HepG2 (cell line): ENCODE results near the gene ARHGAP35. TPM values are rescaled to one million over a fixed set of nuclear protein-coding genes. Genes with fewer than 3 reads are reported as not detected.
A peak's percentile ranks its signal among the peaks of the same experiment; 100 is the strongest.

Experiments
- CHD2 ChIP-seq: IDR thresholded peaks from 2 replicates; pipeline ENCODE4 v1.6.1; 2011; ENCODE audit warnings: low read depth, low read length, improper control_type of control experiment
- HHEX ChIP-seq: IDR thresholded peaks from 2 replicates; pipeline ENCODE4 v1.6.1; 2016; ENCODE audit warnings: control low read depth
- KLF15 ChIP-seq: sonication (generic); formaldehyde crosslinking; IDR thresholded peaks from 2 replicates; pipeline ENCODE4 v1.8.1; 2023; ENCODE audit warnings: borderline replicate concordance, mild to moderate bottlenecking, inconsistent platforms, missing genetic modification reagents, mixed read lengths
- MAZ ChIP-seq, 2 experiments: sonication (generic) in 1 of 2; formaldehyde crosslinking in 1 of 2; IDR thresholded peaks; 2 replicates each; pipeline versions ENCODE4 v1.5.0 to v1.6.1; 2012 to 2020; ENCODE audit warnings: low read depth in 2 of 2, mild to moderate bottlenecking in 2 of 2, borderline replicate concordance in 1 of 2, improper control_type of control experiment in 1 of 2, low read length in 1 of 2, missing genetic modification reagents in 1 of 2, moderate library complexity in 1 of 2
- SNRNP70 ChIP-seq: fragments of 200-400 bp; formaldehyde crosslinking; IDR thresholded peaks from 2 replicates; pipeline ENCODE4 v1.6.1; 2017; ENCODE audit warnings: mild to moderate bottlenecking, low read depth, low read length, moderate library complexity
- SOX13 ChIP-seq, 3 experiments: fragments of 450-650 bp in 1 of 3; sonication (generic) in 1 of 3; formaldehyde crosslinking in 1 of 3; IDR thresholded peaks in 2 of 3; conservative IDR thresholded peaks in 1 of 3; 2 replicates each; pipeline versions ENCODE4 v1.5.0 to v1.6.1; 2016 to 2020; ENCODE audit warnings: antibody characterized with exemption in 1 of 3, mild to moderate bottlenecking in 1 of 3, missing compliant biosample characterization in 1 of 3, missing genetic modification reagents in 1 of 3, moderate library complexity in 1 of 3
- ZNF235 ChIP-seq: sonication (generic); formaldehyde crosslinking; IDR thresholded peaks from 2 replicates; pipeline ENCODE4 v1.8.1; 2023; ENCODE audit warnings: mild to moderate bottlenecking, missing genetic modification reagents, borderline replicate concordance
- ZNF331 ChIP-seq: sonication (generic); formaldehyde crosslinking; IDR thresholded peaks from 2 replicates; pipeline ENCODE4 v1.4.0; 2020; ENCODE audit warnings: missing genetic modification reagents
- ZNF383 ChIP-seq: sonication (generic); formaldehyde crosslinking; IDR thresholded peaks from 2 replicates; pipeline ENCODE4 v1.4.0; 2020; ENCODE audit warnings: missing genetic modification reagents, mild to moderate bottlenecking, borderline replicate concordance
- ZNF776 ChIP-seq: sonication (generic); formaldehyde crosslinking; IDR thresholded peaks from 2 replicates; pipeline ENCODE4 v1.4.0; 2020; ENCODE audit warnings: mild to moderate bottlenecking, missing genetic modification reagents
- polyA plus RNA-seq, 8 experiments: library from polyadenylated mRNA; depleted of rRNA in 3 of 8; stranded (reverse) in 7 of 8; unstranded in 1 of 8; fragments of >200 nt; fragmentation: Illumina TruSeq in 4 of 8; extraction: Trizol in 4 of 8; gene quantifications; 2 replicates each; pipeline versions ENCODE4 v1.2.1 to v1.2.3, GENCODE V29; 2011 to 2016; ENCODE audit warnings: low read depth in 4 of 8, missing spikeins in 1 of 8, mixed read lengths in 1 of 8; ENCODE audit not compliant: insufficient read depth in 1 of 8
- total RNA-seq, 5 experiments: library from RNA; depleted of rRNA; stranded (reverse); fragments of >200 nt; fragmentation: Illumina TruSeq; extraction: Trizol; gene quantifications; 2 replicates each; pipeline ENCODE4 v1.2.3, GENCODE V29; 2016; ENCODE audit warnings: low read depth in 1 of 5
- TF ChIP-seq, protein P1 (sequence below), 2 experiments: sonication (generic) in 1 of 2; formaldehyde crosslinking in 1 of 2; IDR thresholded peaks; 2 replicates each; pipeline versions ENCODE4 v1.4.0 to v1.6.1; 2016 to 2020; ENCODE audit warnings: borderline replicate concordance in 1 of 2, low read depth in 1 of 2, mild to moderate bottlenecking in 1 of 2, missing genetic modification reagents in 1 of 2
- TF ChIP-seq, protein P2 (sequence below): sonication (generic); formaldehyde crosslinking; IDR thresholded peaks from 2 replicates; pipeline ENCODE4 v1.4.0; 2020; ENCODE audit warnings: low read depth, missing genetic modification reagents
- TF ChIP-seq, protein P3 (sequence below): sonication (generic); formaldehyde crosslinking; IDR thresholded peaks from 2 replicates; pipeline ENCODE4 v1.8.0; 2022; ENCODE audit warnings: mild to moderate bottlenecking, missing genetic modification reagents, borderline replicate concordance
- TF ChIP-seq, protein P4 (sequence below): sonication (generic); formaldehyde crosslinking; IDR thresholded peaks from 2 replicates; pipeline ENCODE4 v1.4.0; 2020; ENCODE audit warnings: mild to moderate bottlenecking, missing genetic modification reagents

The ARHGAP35 gene
- total and polyA plus RNA-seq, 2 of the 13 experiments (the other 11 are each of a cell fraction or from before 2014, with no cell fraction given) = 30.1 to 30.2 TPM

DNA sequence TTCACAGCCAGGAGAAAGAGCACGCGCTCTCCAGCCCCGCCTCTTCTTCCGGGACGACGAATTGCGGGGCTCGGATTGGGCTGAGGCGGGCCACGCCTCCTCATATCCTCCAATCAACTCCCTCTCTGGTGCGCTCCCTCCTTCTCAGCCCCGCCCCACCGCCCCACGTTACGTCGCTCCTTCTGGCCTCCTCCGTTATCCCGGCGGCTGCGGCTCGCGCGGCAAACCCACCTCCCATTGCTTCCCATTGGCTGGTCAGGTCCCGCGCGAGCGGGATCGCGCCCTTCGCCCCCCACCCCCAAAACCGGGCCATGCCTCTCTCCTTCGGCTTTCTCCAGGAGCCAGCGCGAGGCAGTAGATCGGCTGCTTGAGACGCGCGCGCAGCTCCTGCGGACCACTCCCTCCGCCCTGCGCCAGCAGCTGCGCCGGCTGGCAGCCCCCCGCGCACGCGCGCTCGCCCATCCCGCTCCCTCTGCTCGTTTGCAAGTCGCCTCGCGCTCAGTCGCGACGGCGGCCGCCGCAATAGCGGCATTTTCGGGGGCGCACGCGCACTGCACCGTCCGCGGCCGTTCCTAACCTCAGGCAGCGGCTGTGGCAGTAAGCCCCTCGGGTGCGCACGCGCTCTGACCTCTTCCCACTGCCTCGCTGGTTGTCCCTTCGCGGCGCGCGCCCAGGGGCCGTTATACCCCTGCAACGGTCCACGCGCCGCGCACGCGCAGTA lies 512 bp upstream of the ARHGAP35 start (continued):
- TF ChIP-seq, protein P1, sequence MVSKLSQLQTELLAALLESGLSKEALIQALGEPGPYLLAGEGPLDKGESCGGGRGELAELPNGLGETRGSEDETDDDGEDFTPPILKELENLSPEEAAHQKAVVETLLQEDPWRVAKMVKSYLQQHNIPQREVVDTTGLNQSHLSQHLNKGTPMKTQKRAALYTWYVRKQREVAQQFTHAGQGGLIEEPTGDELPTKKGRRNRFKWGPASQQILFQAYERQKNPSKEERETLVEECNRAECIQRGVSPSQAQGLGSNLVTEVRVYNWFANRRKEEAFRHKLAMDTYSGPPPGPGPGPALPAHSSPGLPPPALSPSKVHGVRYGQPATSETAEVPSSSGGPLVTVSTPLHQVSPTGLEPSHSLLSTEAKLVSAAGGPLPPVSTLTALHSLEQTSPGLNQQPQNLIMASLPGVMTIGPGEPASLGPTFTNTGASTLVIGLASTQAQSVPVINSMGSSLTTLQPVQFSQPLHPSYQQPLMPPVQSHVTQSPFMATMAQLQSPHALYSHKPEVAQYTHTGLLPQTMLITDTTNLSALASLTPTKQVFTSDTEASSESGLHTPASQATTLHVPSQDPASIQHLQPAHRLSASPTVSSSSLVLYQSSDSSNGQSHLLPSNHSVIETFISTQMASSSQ (IDR thresholded peaks at IDR 0.05; ENCODE audit: low read depth) = no peak
- TF ChIP-seq, protein P1 (CRISPR knock-in tag; IDR thresholded peaks at IDR 0.05; ENCODE audit: borderline replicate concordance) = peak; percentile 81; the same call in 1 of the 2 replicates
- TF ChIP-seq SOX13 (IDR thresholded peaks at IDR 0.05) (no peak), SOX13 (CRISPR knock-in tag; conservative IDR thresholded peaks at IDR 0.05 in 1 of 2, IDR thresholded peaks at IDR 0.05 in 1 of 2) (peak in 1 of 2 experiments; percentile 15; a peak in 1 of 4 replicates), SNRNP70 (no peak), HHEX (no peak), ZNF331 (CRISPR knock-in tag) (0 out of 2 replicates have a peak, but pooled peaks have one; percentile 32), ZNF235 (CRISPR knock-in tag) (peak; percentile 45; the same call in 1 of the 2 replicates), CHD2 (peak; percentile 93), MAZ (IDR thresholded peaks at IDR 0.05; ENCODE audit: borderline replicate concordance, low read depth, low read length) (peak; percentile 92), MAZ (CRISPR knock-in tag; IDR thresholded peaks at IDR 0.05; ENCODE audit: low read depth) (peak; percentile 91; the same call in 1 of the 2 replicates), ZNF383 (CRISPR knock-in tag) (peak; percentile 81; the same call in 1 of the 2 replicates), KLF15 (no peak), ZNF776 (peak; percentile 80; the same call in 1 of the 2 replicates)
- TF ChIP-seq, protein P2, sequence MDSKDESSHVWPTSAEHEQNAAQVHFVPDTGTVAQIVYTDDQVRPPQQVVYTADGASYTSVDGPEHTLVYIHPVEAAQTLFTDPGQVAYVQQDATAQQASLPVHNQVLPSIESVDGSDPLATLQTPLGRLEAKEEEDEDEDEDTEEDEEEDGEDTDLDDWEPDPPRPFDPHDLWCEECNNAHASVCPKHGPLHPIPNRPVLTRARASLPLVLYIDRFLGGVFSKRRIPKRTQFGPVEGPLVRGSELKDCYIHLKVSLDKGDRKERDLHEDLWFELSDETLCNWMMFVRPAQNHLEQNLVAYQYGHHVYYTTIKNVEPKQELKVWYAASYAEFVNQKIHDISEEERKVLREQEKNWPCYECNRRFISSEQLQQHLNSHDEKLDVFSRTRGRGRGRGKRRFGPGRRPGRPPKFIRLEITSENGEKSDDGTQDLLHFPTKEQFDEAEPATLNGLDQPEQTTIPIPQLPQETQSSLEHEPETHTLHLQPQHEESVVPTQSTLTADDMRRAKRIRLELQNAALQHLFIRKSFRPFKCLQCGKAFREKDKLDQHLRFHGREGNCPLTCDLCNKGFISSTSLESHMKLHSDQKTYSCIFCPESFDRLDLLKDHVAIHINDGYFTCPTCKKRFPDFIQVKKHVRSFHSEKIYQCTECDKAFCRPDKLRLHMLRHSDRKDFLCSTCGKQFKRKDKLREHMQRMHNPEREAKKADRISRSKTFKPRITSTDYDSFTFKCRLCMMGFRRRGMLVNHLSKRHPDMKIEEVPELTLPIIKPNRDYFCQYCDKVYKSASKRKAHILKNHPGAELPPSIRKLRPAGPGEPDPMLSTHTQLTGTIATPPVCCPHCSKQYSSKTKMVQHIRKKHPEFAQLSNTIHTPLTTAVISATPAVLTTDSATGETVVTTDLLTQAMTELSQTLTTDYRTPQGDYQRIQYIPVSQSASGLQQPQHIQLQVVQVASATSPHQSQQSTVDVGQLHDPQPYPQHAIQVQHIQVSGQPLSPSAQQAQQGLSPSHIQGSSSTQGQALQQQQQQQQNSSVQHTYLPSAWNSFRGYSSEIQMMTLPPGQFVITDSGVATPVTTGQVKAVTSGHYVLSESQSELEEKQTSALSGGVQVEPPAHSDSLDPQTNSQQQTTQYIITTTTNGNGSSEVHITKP = no peak
- TF ChIP-seq, protein P3, sequence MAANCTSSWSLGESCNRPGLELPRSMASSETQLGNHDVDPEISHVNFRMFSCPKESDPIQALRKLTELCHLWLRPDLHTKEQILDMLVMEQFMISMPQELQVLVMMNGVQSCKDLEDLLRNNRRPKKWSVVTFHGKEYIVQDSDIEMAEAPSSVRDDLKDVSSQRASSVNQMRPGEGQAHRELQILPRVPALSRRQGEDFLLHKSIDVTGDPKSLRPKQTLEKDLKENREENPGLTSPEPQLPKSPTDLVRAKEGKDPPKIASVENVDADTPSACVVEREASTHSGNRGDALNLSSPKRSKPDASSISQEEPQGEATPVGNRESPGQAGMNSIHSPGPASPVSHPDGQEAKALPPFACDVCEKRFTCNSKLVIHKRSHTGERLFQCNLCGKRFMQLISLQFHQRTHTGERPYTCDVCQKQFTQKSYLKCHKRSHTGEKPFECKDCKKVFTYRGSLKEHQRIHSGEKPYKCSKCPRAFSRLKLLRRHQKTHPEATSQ (CRISPR knock-in tag) = no peak
- TF ChIP-seq, protein P4, sequence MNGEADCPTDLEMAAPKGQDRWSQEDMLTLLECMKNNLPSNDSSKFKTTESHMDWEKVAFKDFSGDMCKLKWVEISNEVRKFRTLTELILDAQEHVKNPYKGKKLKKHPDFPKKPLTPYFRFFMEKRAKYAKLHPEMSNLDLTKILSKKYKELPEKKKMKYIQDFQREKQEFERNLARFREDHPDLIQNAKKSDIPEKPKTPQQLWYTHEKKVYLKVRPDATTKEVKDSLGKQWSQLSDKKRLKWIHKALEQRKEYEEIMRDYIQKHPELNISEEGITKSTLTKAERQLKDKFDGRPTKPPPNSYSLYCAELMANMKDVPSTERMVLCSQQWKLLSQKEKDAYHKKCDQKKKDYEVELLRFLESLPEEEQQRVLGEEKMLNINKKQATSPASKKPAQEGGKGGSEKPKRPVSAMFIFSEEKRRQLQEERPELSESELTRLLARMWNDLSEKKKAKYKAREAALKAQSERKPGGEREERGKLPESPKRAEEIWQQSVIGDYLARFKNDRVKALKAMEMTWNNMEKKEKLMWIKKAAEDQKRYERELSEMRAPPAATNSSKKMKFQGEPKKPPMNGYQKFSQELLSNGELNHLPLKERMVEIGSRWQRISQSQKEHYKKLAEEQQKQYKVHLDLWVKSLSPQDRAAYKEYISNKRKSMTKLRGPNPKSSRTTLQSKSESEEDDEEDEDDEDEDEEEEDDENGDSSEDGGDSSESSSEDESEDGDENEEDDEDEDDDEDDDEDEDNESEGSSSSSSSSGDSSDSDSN (CRISPR knock-in tag) = no peak; the same call in 1 of the 2 replicates
